Islet of Langerhans (tissue), 1 donor: ENCODE data around the gene CSF2RB.

Experiments used
- FAIRE-seq: peaks from one replicate; lab custom pipeline; 2011; peaks lifted over from hg19 to GRCh38; lab: Jason Lieb, UNC

Gene CSF2RB

DNA sequence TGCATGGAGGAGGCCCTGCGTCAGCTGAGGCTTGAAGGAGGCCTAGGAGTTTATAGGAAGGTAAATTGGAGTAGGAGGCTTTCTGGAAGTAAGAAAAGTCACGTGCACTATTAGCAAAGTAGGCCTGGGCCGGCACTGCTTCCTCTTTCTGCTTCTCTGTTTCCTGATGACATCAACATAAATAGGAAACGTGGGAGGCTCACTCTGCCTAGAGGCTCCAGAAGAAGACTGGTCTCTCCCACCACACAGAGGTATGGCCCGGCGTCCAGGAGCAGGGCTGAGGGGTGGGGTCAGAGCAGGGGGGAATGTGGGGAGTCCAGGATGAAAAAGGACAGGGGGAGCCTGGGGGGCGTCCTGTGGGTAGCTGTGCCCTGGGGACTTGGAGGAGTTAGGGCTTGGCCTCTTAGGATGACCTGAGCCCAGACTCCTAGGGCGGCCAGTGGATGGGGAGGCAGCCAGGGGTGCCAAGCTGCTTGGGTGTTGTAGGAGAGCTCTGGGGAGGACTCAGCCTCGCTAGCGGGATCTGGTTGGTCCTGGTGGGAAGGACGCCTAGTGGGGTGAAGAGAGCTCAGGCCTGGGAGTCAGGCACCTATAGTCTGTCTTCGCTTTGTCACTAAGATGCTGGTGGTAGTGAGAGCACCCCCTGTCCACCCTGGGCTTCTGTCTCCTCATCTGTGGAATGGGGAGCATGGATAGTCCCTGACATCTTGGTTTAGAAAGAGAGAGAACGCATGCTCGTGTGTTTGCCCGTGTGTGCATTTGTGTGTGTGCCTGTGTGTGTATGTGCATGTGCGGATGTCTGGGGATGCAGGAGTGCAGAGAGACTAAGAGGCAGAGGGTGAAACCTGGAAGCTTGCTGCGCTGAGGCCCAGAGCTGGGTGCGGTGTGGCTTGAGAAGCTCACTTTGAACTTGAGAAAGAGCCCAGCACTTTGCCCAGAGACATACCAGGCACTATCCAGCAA is at the start of gene CSF2RB:
CSF2RB (plus strand) TSS at position 202 of the 963 bp plus-strand sequence. CDS start 8,580 bp downstream, outside the sequence.
- FAIRE-seq, result no peak

- no peak for FAIRE-seq
These were observed 49.4 kb upstream of the CSF2RB start for GRCh38 chr22:36863979-36864378.

- FAIRE-seq, result no peak
These were observed 48.8 kb upstream of the CSF2RB start for GRCh38 chr22:36864454-36865215.

- no peak for FAIRE-seq
These were observed 48.1 kb upstream of the CSF2RB start for GRCh38 chr22:36865346-36865745.

- FAIRE-seq, result no peak
These were observed 45.7 kb upstream of the CSF2RB start for GRCh38 chr22:36867695-36868094.

- FAIRE-seq, result no peak
These were observed 44.8 kb upstream of the CSF2RB start for GRCh38 chr22:36868546-36869181.

DNA sequence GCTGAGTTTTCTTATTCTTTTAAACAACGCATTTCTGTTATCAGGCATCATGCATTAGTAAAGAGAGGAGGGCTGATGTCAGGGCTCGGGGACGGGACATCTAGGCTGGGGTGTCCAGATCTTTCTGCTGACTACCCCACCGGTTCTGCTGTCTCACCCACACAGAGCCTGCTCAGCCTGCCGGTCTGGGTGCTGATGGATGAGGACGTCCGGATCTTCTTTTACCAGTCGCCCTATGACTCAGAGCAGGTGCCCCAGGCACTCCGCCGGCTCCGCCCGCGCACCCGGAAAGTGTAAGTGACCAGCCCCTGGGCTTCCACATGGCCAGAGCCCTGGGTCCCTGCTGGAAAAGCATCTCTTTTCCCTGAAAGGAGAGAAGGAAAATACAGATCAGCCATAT is 43.2 kb upstream of the CSF2RB start:
- FAIRE-seq, result no peak

DNA sequence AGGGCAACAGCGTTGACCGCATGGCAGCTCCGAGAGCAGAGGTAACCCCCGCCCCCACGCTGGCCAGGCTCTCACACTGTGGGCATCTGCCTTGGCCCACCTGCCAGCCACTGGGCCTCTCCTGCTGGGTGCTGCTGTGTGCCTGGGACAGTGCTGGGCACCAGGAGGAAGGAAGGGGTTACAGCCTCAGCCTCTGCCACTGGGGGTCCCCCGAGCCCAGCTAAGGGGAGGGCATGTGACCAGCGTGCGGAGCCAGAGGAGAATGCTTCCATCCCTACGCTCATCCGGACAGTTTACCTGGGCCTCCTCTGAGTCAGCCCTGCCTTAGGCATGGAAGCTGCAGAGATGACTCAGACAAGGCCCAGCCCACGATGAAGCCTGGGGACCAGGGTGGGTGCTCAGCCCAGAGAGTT is 41.8 kb upstream of the CSF2RB start:
- no peak for FAIRE-seq

- FAIRE-seq, result no peak
These were observed 41.3 kb upstream of the CSF2RB start for GRCh38 chr22:36872084-36872483.

DNA sequence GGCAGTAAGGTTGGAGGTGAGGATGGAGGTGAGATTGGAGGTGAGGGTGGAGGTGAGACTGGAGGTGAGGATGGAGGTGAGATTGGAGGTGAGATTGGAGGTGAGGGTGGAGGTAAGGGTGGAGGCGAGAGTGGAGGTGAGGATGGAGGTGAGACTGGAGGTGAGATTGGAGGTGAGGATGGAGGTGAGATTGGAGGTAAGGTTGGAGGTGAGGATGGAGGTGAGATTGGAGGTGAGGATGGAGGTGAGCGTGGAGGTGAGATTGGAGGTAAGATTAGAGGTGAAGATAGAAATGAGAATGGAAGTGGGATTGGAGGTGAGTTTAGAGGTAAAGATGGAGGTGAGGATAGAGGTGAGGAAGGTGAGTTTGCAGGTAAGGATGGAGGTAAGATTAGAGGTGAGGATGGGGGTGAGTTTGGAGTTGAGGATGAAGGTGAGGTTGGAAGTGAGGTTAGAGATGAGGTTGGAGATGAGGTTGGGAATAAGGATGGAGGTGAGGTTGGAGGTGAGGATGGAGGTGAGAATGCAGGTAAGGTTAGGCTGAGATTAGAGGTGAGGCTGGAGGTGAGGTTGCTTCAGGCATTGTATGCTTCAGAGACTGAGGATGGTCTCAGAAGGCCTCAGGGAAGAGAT is 40.4 kb upstream of the CSF2RB start:
- FAIRE-seq, result no peak

DNA sequence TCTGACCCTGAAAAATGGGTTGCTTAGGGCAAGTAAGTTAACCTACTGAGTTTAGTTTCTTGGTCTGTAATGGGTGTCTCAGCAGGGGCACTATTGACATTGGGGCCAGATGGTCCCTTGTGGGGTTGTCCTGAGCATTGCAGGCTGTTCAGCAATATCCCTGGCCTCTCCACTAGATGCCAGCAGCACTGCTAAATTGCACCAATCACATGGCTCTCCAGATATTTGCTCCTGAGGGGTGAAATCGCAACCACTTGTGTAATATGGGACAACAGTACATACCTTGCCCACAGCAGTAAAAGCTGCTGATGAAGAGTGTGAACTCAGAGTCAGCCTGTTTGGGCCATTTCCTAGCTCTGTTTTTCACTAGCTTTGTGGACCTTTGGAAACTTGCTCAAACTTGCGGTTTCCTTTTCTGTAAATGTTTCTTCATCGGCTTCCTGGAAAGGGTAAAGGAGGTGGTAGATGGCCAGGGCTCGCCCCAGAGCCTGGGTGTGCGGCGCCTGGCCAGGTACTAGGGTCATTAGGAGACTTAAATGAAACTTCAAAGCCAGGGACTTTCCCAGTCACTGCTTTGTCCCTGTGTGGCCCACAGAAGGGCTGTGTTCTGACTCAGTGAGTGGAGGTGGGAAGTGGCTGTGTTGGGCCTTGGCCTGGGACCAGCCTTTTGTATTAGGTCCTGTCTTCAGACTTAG is 39.7 kb upstream of the CSF2RB start:
- no peak for FAIRE-seq

GRCh38 chr22:36874309-36874696 is 39.1 kb upstream of the CSF2RB start:
- FAIRE-seq, result no peak

DNA sequence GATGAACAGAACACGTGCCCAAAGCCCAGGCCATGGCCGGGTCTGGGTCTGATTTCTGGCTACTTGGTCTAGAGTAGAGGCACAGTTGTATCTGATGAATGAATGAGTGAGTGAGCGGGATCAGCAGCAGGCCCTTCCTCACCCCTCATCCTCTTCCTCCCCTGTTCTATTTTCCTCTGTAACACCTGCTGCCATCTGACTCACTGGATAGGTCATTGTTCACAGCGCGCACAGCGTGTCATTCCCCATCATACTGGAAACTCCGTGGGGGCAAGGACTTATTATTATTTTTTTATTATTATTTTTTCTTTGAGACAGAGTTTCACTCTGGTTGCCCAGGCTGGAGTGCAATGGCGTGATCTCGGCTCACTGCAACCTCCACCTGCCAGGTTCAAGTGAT is 38.7 kb upstream of the CSF2RB start:
- no peak for FAIRE-seq

GRCh38 chr22:36875741-36876140 is 37.7 kb upstream of the CSF2RB start:
- FAIRE-seq, result no peak

- no peak for FAIRE-seq
These were observed 33.7 kb upstream of the CSF2RB start for GRCh38 chr22:36879775-36880174.

DNA sequence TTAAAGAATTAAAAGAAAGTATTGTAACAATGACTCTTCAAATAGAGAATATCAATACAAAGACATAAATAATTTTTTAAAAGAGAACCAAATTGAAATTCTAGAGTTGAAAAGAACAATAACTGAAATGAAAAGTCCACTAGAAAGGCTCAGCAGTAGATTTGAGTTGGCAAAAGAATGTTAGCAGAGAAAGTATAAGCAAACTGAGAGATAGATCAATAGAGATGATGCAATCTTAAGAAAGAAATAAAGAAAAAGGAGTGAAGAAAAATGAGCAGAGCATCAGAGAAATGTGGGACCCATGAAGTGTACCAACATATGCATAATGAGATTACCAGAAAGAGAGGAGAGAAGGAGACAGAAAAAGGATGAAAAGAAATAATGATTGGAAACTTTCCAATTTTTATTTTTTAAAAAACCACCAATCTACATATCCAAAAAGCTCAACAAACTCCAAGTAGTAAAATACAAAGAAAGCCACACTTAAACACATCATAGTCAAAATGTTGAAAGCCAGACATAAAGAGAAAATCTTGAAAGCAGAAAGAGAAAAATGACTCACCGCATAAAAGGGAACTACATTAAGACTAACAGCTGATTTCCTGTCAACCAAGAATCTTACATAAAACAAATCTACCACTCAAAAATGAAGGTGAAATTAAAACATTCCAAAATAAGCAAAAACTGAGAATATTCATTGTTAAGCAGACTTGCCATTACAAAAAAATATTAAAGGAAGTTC is 31.8 kb upstream of the CSF2RB start:
- no peak for FAIRE-seq

GRCh38 chr22:36884349-36885158 is 28.9 kb upstream of the CSF2RB start:
- FAIRE-seq, result no peak

- FAIRE-seq, result no peak
These were observed 28.0 kb upstream of the CSF2RB start for GRCh38 chr22:36885474-36885873.

GRCh38 chr22:36886016-36886415 is 27.4 kb upstream of the CSF2RB start:
- no peak for FAIRE-seq

DNA sequence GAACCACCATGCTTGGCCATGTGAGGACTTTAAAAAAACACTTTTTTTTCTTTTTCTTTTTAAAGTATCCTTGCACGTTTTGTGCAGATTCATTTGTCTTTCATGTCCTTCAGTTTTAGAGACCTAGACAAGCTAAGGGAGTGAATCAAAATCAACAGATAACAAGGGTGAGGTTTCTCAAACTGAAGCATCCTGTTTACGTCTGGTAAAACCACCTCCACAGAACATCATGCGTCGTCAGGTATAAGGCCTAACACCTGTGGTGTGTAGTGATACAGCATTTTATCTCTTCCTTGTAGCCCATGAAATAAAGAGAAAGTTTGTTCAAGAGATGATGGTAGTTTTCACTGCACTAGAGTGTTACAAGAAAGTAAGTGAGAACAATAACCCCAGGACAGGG is 26.3 kb upstream of the CSF2RB start:
- no peak for FAIRE-seq
